Neural progenitor cell (in vitro differentiated cells): ENCODE data around the gene NHEJ1. TPM values are rescaled to one million over a fixed set of nuclear protein-coding genes. Genes with fewer than 3 reads are reported as not detected.

Source experiments
- DNase-seq: peaks from one replicate; pipeline ENCODE4 v3.0.0-alpha.2; 2016; ENCODE audit warnings: low spot score
- H2AFZ ChIP-seq: fragments of 200-600 bp; sonication (generic); replicated peaks from 2 replicates; pipeline ENCODE4 v1.6.1; 2016; ENCODE audit warnings: antibody characterized with exemption
- H3F3A ChIP-seq: fragments of 200-600 bp; sonication (generic); 2 replicates; pipeline ENCODE4 v1.6.1; 2016; ENCODE audit warnings: antibody characterized with exemption, low read depth
- H3K27ac ChIP-seq: fragments of 200-600 bp; sonication (generic); 2 replicates; pipeline ENCODE4 v1.5.1; 2016; ENCODE audit warnings: mild to moderate bottlenecking
- H3K27me3 ChIP-seq: fragments of 200-600 bp; sonication (generic); 2 replicates; pipeline ENCODE4 v1.6.1; 2016; ENCODE audit warnings: mild to moderate bottlenecking, moderate library complexity
- H3K36me3 ChIP-seq: fragments of 200-600 bp; sonication (generic); 2 replicates; pipeline ENCODE4 v1.5.1; 2016
- H3K4me1 ChIP-seq: fragments of 200-600 bp; sonication (generic); 2 replicates; pipeline ENCODE4 v1.6.1; 2016; ENCODE audit warnings: mixed run types
- H3K4me2 ChIP-seq: fragments of 200-600 bp; sonication (generic); 2 replicates; pipeline ENCODE4 v1.6.1; 2016
- H3K4me3 ChIP-seq: fragments of 200-600 bp; sonication (generic); 2 replicates; pipeline ENCODE4 v1.5.1; 2016
- H3K79me2 ChIP-seq: fragments of 200-600 bp; sonication (generic); 2 replicates; pipeline ENCODE4 v1.6.1; 2016; ENCODE audit warnings: low read depth
- H3K9ac ChIP-seq: fragments of 200-600 bp; sonication (generic); 2 replicates; pipeline ENCODE4 v1.6.1; 2016
- H3K9me3 ChIP-seq: fragments of 200-600 bp; sonication (generic); 2 replicates; pipeline ENCODE4 v1.5.1; 2016; ENCODE audit warnings: low read depth
- H4K20me1 ChIP-seq: fragments of 200-600 bp; sonication (generic); 2 replicates; pipeline ENCODE4 v1.6.1; 2016; ENCODE audit warnings: low read depth
- H3K27ac Mint-ChIP-seq: 3 replicates; pipeline ENCODE4 v1.8.0; 2021; ENCODE audit warnings: mixed read lengths
- H3K27me3 Mint-ChIP-seq: 2 replicates; pipeline ENCODE4 v1.8.0; 2022; ENCODE audit warnings: low read depth, mild to moderate bottlenecking, inconsistent platforms, moderate library complexity, mixed read lengths; ENCODE audit not compliant: insufficient read depth
- H3K36me3 Mint-ChIP-seq: 3 replicates; pipeline ENCODE4 v1.8.0; 2021; ENCODE audit warnings: mixed read lengths
- H3K4me1 Mint-ChIP-seq: 3 replicates; pipeline ENCODE4 v1.8.0; 2021; ENCODE audit warnings: mixed read lengths
- H3K4me3 Mint-ChIP-seq: 3 replicates; pipeline ENCODE4 v1.8.0; 2021; ENCODE audit warnings: mild to moderate bottlenecking, moderate library complexity, mixed read lengths
- H3K9me3 Mint-ChIP-seq: 3 replicates; pipeline ENCODE4 v1.8.0; 2020; ENCODE audit warnings: mixed read lengths
- CTCF ChIP-seq: fragments of 200-600 bp; sonication (generic); IDR thresholded peaks from 2 replicates; pipeline ENCODE4 v1.5.1; 2017; ENCODE audit warnings: antibody characterized with exemption, mild to moderate bottlenecking
- EZH2 ChIP-seq: fragments of 200-600 bp; sonication (generic); IDR thresholded peaks from 2 replicates; pipeline ENCODE4 v1.6.1; 2017; ENCODE audit warnings: antibody characterized with exemption, mild to moderate bottlenecking, moderate library complexity
- EZH2phosphoT487 ChIP-seq: fragments of 200-600 bp; sonication (generic); IDR thresholded peaks from 2 replicates; pipeline ENCODE4 v1.6.1; 2017; ENCODE audit warnings: antibody characterized with exemption
- total RNA-seq: library from RNA; depleted of rRNA; stranded (reverse); fragments of >200 nt; gene quantifications from 2 replicates; pipeline ENCODE4 v1.2.3, GENCODE V29; 2015; ENCODE audit warnings: low replicate concordance

Gene NHEJ1
- total RNA-seq, 1 donor from 2014 or later = 25.5 TPM

- Histone ChIP-seq H3K79me2 (no peaks in the 10 kb centered on the region), H3K4me1 (no peaks in the 10 kb centered on the region), H3K36me3 (no peaks in the 10 kb centered on the region), H3K27ac (no peak overlapping the region), H3K4me2 (no peak overlapping the region), H3K9ac (no peak overlapping the region), H3K27me3 (peaks cover 87% of the 10 kb centered on the region), H3F3A (no peaks in the 10 kb centered on the region), H3K4me3 (no peak overlapping the region), H3K9me3 (no peaks in the 10 kb centered on the region), H4K20me1 (no peaks in the 10 kb centered on the region), H2AFZ (no peak overlapping the region)
- H3K9me3 Mint-ChIP-seq = no peaks in the 10 kb centered on the region
- no peaks in the 10 kb centered on the region for H3K36me3 Mint-ChIP-seq
- no peak overlapping the region for H3K4me3 Mint-ChIP-seq
- H3K4me1 Mint-ChIP-seq = peaks cover 5% of the 10 kb centered on the region
- no peak overlapping the region for H3K27ac Mint-ChIP-seq
- TF ChIP-seq CTCF (no peak), EZH2 (no peak)
- DNase-seq = peak; percentile 85
- peaks cover 61% of the 10 kb centered on the region for H3K27me3 Mint-ChIP-seq
These were observed 114.6 kb downstream of the NHEJ1 start for GRCh38 chr2:219045937-219046550.

GRCh38 chr2:219042750-219043149, 117.9 kb downstream of the NHEJ1 start:
- Histone ChIP-seq H2AFZ (no peak overlapping the region), H3K4me3 (no peak overlapping the region), H3F3A (no peaks in the 10 kb centered on the region), H3K36me3 (no peaks in the 10 kb centered on the region), H3K79me2 (no peaks in the 10 kb centered on the region), H3K9ac (no peak overlapping the region), H3K27me3 (peaks cover 82% of the 10 kb centered on the region), H3K4me1 (no peaks in the 10 kb centered on the region), H3K27ac (no peak overlapping the region), H3K4me2 (no peak overlapping the region), H3K9me3 (no peaks in the 10 kb centered on the region), H4K20me1 (no peaks in the 10 kb centered on the region)
- Mint-ChIP-seq H3K9me3 (no peaks in the 10 kb centered on the region), H3K27ac (no peak overlapping the region), H3K27me3 (peaks cover 42% of the 10 kb centered on the region), H3K4me1 (peaks cover 6% of the 10 kb centered on the region), H3K36me3 (no peaks in the 10 kb centered on the region), H3K4me3 (no peak overlapping the region)
- DNase-seq = no peak
- TF ChIP-seq CTCF (no peak), EZH2 (no peak), EZH2phosphoT487 (no peak)

GRCh38 chr2:219042157-219042556, 118.5 kb downstream of the NHEJ1 start:
- Histone ChIP-seq H3K27ac (no peak overlapping the region), H3K27me3 (peaks cover 82% of the 10 kb centered on the region), H3K9ac (no peak overlapping the region), H3K4me3 (no peak overlapping the region), H3K4me1 (no peaks in the 10 kb centered on the region), H4K20me1 (no peaks in the 10 kb centered on the region), H3K4me2 (no peak overlapping the region), H3K9me3 (no peaks in the 10 kb centered on the region), H2AFZ (no peak overlapping the region), H3K36me3 (no peaks in the 10 kb centered on the region), H3F3A (no peaks in the 10 kb centered on the region), H3K79me2 (no peaks in the 10 kb centered on the region)
- no peaks in the 10 kb centered on the region for H3K36me3 Mint-ChIP-seq
- peaks cover 6% of the 10 kb centered on the region for H3K4me1 Mint-ChIP-seq
- H3K27me3 Mint-ChIP-seq = peaks cover 39% of the 10 kb centered on the region
- H3K4me3 Mint-ChIP-seq = peak overlapping the region; percentile 94
- DNase-seq = no peak
- H3K9me3 Mint-ChIP-seq = no peaks in the 10 kb centered on the region
- TF ChIP-seq CTCF = no peak
- no peak overlapping the region for H3K27ac Mint-ChIP-seq
